Peyer's patch (tissue), 4 donors: ENCODE measurements around the gene TCAIM. TPM values are rescaled to one million over a fixed set of nuclear protein-coding genes. Genes with fewer than 3 reads are reported as not detected.
"Not testable (repeated sequence)": the region's sequence is repeated elsewhere in the genome, so short reads cannot be mapped to it uniquely, and the experiment has no call there.

Experiments used
- DNase-seq, 3 donors: peaks; one replicate each; pipeline ENCODE4 v3.0.0-alpha.2; 2017 to 2019
- H3K27ac ChIP-seq, 4 donors: fragments of 200-600 bp; sonication (generic); one replicate each; pipeline ENCODE4 v1.5.1; 2016 to 2019
- H3K27me3 ChIP-seq, 2 donors: fragments of 200-600 bp; sonication (generic); one replicate each; pipeline ENCODE4 v1.5.1; 2019
- H3K36me3 ChIP-seq, 3 donors: fragments of 200-600 bp; sonication (generic); one replicate each; pipeline ENCODE4 v1.5.1; 2016 to 2019
- H3K4me1 ChIP-seq, 4 donors: fragments of 200-600 bp; sonication (generic); one replicate each; pipeline ENCODE4 v1.5.1; 2016 to 2019
- H3K4me3 ChIP-seq, 4 donors: fragments of 200-600 bp; sonication (generic); 1 replicate in 3 of 4; 2 replicates in 1 of 4; pipeline ENCODE4 v1.5.1; 2016 to 2019; ENCODE audit warnings: mild to moderate bottlenecking in 1 of 4
- H3K9me3 ChIP-seq, 4 donors: fragments of 200-600 bp; sonication (generic); one replicate each; pipeline ENCODE4 v1.5.1; 2016 to 2019; ENCODE audit warnings: mild to moderate bottlenecking in 1 of 4
- POLR2A ChIP-seq, 2 donors: fragments of 450-650 bp; IDR thresholded peaks; one replicate each; pipeline ENCODE4 v1.5.1; 2017; ENCODE audit warnings: antibody characterized with exemption in 2 of 2, mild to moderate bottlenecking in 2 of 2, moderate library complexity in 2 of 2
- total RNA-seq, 4 donors: library from RNA; depleted of rRNA; stranded (reverse); fragments of >200 nt; gene quantifications; one replicate each; pipeline ENCODE4 v1.1.0, GENCODE V29; 2016
- TF ChIP-seq, protein P1 (sequence below), 6 experiments: fragments of 450-650 bp in 4 of 6; fragments of 200-600 bp in 2 of 6; sonication (generic) in 1 of 6; IDR thresholded peaks; one replicate each; pipeline ENCODE4 v1.5.1; 2017 to 2019; ENCODE audit warnings: antibody characterized with exemption in 6 of 6, mild to moderate bottlenecking in 3 of 6, moderate library complexity in 1 of 6

The TCAIM gene
- total RNA-seq, 4 donors from 2014 or later: 14.7 to 25.9 (median 17.8) TPM

GRCh38 chr3:44339181-44340057, 853 bp downstream of the TCAIM start:
- Histone ChIP-seq H3K4me1 (peaks cover 0 to 17% (median 0%) of the 10 kb centered on the region in 4 donors), H3K4me3 (peak overlapping the region; percentile 58 to 74 (median 64)), H3K27ac (peak overlapping the region; percentile 91 to 100 (median 93)), H3K27me3 (no peaks in the 10 kb centered on the region), H3K36me3 (no peaks in the 10 kb centered on the region), H3K9me3 (no peaks in the 10 kb centered on the region)
- TF ChIP-seq, protein P1, sequence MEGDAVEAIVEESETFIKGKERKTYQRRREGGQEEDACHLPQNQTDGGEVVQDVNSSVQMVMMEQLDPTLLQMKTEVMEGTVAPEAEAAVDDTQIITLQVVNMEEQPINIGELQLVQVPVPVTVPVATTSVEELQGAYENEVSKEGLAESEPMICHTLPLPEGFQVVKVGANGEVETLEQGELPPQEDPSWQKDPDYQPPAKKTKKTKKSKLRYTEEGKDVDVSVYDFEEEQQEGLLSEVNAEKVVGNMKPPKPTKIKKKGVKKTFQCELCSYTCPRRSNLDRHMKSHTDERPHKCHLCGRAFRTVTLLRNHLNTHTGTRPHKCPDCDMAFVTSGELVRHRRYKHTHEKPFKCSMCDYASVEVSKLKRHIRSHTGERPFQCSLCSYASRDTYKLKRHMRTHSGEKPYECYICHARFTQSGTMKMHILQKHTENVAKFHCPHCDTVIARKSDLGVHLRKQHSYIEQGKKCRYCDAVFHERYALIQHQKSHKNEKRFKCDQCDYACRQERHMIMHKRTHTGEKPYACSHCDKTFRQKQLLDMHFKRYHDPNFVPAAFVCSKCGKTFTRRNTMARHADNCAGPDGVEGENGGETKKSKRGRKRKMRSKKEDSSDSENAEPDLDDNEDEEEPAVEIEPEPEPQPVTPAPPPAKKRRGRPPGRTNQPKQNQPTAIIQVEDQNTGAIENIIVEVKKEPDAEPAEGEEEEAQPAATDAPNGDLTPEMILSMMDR (IDR thresholded peaks at IDR 0.05): no peak
- TF ChIP-seq POLR2A (IDR thresholded peaks at IDR 0.05): no peak
- no peak for DNase-seq

DNA sequence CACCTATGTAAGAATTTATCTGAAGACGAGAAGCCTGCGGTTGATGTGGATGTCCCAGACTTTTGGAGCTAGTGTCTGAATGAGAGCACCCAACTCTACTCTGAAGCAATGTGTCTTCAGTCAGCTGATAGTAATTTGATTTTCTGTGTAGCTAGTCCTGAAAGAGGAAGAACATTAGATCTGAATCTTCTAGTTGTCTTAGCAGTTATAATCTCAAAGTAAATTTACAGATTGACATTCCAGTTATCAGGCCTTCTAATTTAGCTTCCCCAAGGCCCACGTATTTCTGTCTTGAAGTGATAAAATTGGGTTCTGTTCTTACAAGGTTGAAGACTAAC, 1.5 kb downstream of the TCAIM start:
- no peak for DNase-seq
- H3K4me3 ChIP-seq: peak overlapping the region in 1 of 4 donors; percentile 59

GRCh38 chr3:44342176-44342790, 3.7 kb downstream of the TCAIM start:
- DNase-seq: no peak
- Histone ChIP-seq H3K27me3 (no peaks in the 10 kb centered on the region), H3K9me3 (no peaks in the 10 kb centered on the region), H3K4me1 (peaks cover 0 to 16% (median 0%) of the 10 kb centered on the region in 4 donors), H3K36me3 (no peaks in the 10 kb centered on the region), H3K27ac (no peak overlapping the region), H3K4me3 (no peak overlapping the region)
- TF ChIP-seq, protein P1 (IDR thresholded peaks at IDR 0.05): no peak
- TF ChIP-seq POLR2A (IDR thresholded peaks at IDR 0.05): no peak

More for the DNA sequence above, 1.5 kb downstream of the TCAIM start:
- Histone ChIP-seq H3K27me3 (no peaks in the 10 kb centered on the region), H3K4me1 (peaks cover 0 to 17% (median 0%) of the 10 kb centered on the region in 4 donors), H3K36me3 (no peaks in the 10 kb centered on the region), H3K9me3 (no peaks in the 10 kb centered on the region), H3K27ac (peak overlapping the region in 1 of 4 donors; percentile 91)
- TF ChIP-seq POLR2A (IDR thresholded peaks at IDR 0.05): no peak
- TF ChIP-seq, protein P1 (IDR thresholded peaks at IDR 0.05): no peak

- Histone ChIP-seq H3K27ac (no peak overlapping the region), H3K36me3 (no peaks in the 10 kb centered on the region), H3K27me3 (no peaks in the 10 kb centered on the region), H3K4me1 (peaks cover 0 to 14% (median 0%) of the 10 kb centered on the region in 4 donors), H3K9me3 (no peaks in the 10 kb centered on the region), H3K4me3 (no peak overlapping the region)
- DNase-seq: no peak
- TF ChIP-seq POLR2A (IDR thresholded peaks at IDR 0.05): no peak
- TF ChIP-seq, protein P1 (IDR thresholded peaks at IDR 0.05): no peak
Observed at GRCh38 chr3:44343421-44343820, 4.9 kb downstream of the TCAIM start.

GRCh38 chr3:44346590-44346989, 8.0 kb downstream of the TCAIM start:
- not testable (repeated sequence) for H3K4me1 ChIP-seq, DNase-seq, H3K9me3 ChIP-seq, H3K36me3 ChIP-seq, H3K27me3 ChIP-seq, H3K4me3 ChIP-seq
- H3K27ac ChIP-seq: peak overlapping the region in 2 of 4 donors; percentile 10 to 58

DNA sequence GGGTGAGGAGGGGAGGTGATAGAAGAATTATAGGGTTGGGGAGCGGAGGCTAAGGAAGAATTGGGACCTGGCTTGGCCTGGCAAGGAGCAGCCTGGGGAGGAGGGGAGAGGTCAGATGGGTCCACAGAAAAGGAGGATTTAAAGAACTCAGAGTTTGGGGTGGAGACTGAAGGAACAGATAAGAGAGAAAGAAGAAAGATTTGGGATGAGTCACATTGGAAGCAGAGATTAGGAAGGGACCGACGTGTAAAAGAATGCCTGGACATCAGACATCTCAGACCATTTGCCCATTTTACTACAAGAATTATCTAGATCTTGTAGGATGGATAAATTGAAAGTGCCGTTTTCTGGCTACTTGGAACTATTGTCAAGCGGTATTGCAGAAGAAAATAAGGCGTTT, 10.4 kb downstream of the TCAIM start:
- H3K9me3 ChIP-seq: no peaks in the 10 kb centered on the region
- no peak for DNase-seq
- H3K27ac ChIP-seq: no peak overlapping the region
- TF ChIP-seq, protein P1 (IDR thresholded peaks at IDR 0.05): no peak
- TF ChIP-seq POLR2A (IDR thresholded peaks at IDR 0.05): no peak
- no peaks in the 10 kb centered on the region for H3K4me1 ChIP-seq
- H3K4me3 ChIP-seq: no peak overlapping the region
- no peaks in the 10 kb centered on the region for H3K36me3 ChIP-seq
- no peaks in the 10 kb centered on the region for H3K27me3 ChIP-seq
